Measurements from ENCODE around the gene GSTP1.
A peak's percentile ranks its signal among the peaks of the same experiment; 100 is the strongest.

- TF ChIP-seq NANOG (IDR thresholded peaks at IDR 0.05; ENCODE audit: insufficient read depth, low read depth, low read length, poor library complexity, severe bottlenecking) (no peak), ZNF274 (IDR thresholded peaks at IDR 0.05; ENCODE audit: borderline replicate concordance, extremely low read depth, low read length) (no peak), SP1 (IDR thresholded peaks at IDR 0.05; ENCODE audit: low read depth, low read length) (no peak; the same call in 1 of the 2 replicates), GABPA (IDR thresholded peaks at IDR 0.05; ENCODE audit: borderline replicate concordance, insufficient read depth, low read length) (peak; percentile 14; the same call in 1 of the 2 replicates), POLR2A (IDR thresholded peaks at IDR 0.05; ENCODE audit: control extremely low read depth in 1 of 2, low read depth in 2 of 2, low read length in 2 of 2) (peak in 1 of 2 experiments; percentile 91; a peak in 2 of 3 replicates), CREB1 (IDR thresholded peaks at IDR 0.05) (peak; percentile 34), SUZ12 (IDR thresholded peaks at IDR 0.05; ENCODE audit: low read length) (no peak)
- TF ChIP-seq, protein P1, sequence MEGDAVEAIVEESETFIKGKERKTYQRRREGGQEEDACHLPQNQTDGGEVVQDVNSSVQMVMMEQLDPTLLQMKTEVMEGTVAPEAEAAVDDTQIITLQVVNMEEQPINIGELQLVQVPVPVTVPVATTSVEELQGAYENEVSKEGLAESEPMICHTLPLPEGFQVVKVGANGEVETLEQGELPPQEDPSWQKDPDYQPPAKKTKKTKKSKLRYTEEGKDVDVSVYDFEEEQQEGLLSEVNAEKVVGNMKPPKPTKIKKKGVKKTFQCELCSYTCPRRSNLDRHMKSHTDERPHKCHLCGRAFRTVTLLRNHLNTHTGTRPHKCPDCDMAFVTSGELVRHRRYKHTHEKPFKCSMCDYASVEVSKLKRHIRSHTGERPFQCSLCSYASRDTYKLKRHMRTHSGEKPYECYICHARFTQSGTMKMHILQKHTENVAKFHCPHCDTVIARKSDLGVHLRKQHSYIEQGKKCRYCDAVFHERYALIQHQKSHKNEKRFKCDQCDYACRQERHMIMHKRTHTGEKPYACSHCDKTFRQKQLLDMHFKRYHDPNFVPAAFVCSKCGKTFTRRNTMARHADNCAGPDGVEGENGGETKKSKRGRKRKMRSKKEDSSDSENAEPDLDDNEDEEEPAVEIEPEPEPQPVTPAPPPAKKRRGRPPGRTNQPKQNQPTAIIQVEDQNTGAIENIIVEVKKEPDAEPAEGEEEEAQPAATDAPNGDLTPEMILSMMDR (IDR thresholded peaks at IDR 0.05; ENCODE audit: control extremely low read depth in 1 of 3, insufficient read depth in 1 of 3, low read depth in 1 of 3, low read length in 3 of 3): peak in 2 of 3 experiments; percentile 74 to 79; a peak in 3 of 4 replicates
These were observed 46.8 kb downstream of the GSTP1 start for GRCh38 chr11:67630228-67630942.
